ENCODE measurements around the gene FYB1.
"Not testable (repeated sequence)": the region's sequence is repeated elsewhere in the genome, so short reads cannot be mapped to it uniquely, and the experiment has no call there.

FYB1 gene

DNA sequence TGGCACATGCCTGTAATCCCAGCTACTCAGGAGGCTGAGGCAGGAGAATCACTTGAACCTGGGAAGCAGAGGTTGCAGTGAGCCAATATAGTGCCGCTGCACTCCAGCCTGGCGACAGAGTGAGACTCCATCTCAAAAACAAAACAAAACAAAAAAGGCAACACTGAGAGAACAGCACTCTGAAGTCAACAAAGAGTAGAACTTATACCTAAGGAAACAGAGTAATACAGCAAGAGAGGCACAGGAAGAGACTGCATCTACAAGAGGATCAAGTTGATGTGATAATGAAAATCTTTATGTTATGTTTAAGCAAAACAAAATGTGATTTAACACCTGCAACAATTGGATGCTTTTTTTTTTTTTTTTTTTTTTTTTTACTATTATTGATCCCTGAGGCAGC lies 33.1 kb downstream of the FYB1 start:
- DNase-seq: no peak

DNA sequence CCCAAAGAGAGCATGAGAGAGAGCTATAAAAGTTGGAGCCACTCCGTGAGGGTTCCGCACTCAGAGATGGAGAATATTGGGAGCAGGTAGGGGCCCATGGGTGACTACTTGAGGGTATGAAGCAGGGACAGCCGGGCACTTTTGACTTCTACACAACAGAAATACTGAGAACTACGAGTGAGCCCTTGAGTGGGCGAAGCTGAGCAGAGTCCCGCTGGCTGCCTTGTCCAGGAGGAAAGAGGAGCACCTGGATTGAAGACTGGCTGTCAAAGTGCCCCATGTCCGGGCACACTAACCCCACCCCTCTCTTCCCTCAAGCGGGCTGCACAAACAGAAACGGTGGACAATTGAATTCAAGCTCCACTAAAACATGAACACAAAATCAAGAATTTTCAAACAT lies 33.6 kb downstream of the FYB1 start:
- no peak for DNase-seq

- not testable (repeated sequence) for DNase-seq
Observed at GRCh38 chr5:39179561-39179960, 39.8 kb downstream of the FYB1 start.

DNA sequence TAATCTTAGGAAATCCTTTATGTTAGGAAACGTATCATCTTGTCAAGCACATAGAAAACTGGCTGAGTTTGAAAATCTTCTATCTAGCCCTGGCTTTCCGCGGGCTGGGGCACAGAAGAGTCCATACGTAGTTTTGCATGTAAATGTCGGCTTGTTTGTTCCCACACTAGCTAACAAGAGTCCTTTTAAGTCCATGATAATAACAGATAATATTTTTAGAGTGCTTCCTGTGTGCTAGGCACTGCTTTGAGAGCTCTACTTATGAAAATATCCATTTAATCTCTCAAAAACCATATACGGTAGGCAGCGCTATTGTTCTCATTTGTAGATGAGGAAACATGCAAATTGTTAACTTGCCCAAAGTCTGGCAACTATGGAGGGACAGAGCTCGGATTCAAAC lies 40.5 kb downstream of the FYB1 start:
- no peak for DNase-seq

DNA sequence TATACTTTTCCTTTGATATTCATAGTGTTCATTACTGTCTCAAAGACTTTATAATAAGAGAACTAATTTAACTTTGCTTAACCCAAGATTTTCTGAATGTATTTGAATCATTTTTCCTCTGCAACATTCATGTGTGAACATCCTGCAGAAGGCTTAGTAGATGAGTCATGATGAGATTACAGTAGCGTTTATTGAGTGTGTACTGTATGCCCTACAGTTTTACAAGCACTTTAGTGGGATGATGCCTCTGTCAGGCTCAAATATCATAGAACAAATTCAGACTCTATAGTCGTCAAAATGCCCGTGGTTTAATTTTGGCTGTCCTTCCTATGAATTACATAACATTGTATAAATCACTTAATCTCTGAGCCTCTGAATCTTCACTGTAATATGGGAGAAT lies 41.2 kb downstream of the FYB1 start:
- no peak for DNase-seq

DNA sequence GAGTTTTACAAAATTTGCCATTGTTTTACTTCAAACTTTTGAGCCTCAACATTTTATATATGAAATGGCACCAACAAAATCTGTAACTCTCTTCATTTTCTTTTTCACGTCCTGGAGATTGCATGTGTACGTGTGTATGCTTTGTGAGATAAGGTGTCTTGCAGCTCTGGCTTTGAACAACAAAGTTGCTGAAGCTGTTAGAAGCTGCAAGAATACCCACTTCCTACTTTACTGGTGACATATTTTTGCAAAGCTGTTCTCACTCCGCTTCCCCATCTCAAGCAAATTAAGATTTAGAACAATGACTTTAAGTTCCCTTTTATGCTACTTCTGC lies 41.8 kb downstream of the FYB1 start:
- DNase-seq: no peak

- DNase-seq: no peak
Observed at GRCh38 chr5:39176759-39177630, 42.4 kb downstream of the FYB1 start.

GRCh38 chr5:39175273-39175955 lies 43.9 kb downstream of the FYB1 start:
- DNase-seq: peak; percentile 40

GRCh38 chr5:39173069-39173468 lies 46.3 kb downstream of the FYB1 start:
- DNase-seq: no peak

DNA sequence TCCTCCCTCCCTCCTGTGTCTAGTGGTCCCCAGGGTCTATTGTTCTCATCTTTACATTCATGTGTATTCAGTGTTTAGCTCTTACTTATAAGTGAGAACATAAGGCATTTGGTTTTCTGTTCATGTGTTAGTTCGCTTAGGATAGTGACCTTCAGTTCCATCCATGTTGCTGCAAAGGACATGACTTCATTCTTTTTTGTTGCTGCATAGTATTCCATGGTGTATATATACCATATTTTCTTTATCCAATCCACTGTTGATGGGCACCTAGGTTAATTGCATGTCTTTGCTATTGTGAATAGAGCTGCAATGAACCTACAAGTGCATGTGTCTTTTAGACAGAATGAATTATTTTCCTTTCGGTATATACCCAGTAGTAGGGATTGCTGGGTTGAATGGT lies 46.8 kb downstream of the FYB1 start:
- no peak for DNase-seq

DNA sequence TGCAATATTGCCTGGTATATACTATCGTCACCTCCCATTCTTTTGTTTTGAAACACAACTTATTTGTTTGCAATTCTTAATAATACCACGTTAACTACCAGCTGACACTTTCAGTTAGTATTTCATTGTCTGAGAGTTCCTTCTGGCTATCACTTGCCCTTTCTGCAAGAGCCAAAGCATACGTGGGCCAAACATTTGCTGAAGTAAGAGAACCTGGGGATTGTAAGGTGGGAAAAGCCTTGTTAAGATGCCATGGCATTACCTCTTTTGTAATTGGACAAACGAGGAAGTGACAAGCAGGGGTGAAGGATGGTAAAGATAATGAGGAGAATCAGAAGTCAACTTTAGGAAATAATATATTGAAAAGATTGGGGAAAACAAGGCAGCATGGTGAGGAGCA lies 47.7 kb downstream of the FYB1 start:
- no peak for DNase-seq

- DNase-seq: no peak
Observed at GRCh38 chr5:39169081-39169480, 50.3 kb downstream of the FYB1 start.

DNA sequence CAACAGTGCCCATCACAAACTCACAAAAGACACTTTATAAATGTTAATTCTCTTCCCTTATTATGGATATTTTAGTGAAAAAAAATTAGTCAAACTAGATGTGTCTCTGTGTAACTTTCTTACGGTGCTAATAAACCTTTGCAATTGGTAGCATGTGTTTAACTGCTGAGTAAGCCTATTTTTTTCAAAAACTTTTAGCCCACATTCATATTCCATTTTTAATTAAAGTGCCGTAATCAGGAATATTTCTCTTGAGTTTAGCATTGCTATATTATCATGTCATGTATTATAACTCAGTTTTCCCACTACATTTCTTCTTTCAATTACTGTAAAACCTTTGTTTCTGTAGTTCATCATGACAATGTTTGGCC lies 51.4 kb downstream of the FYB1 start:
- DNase-seq: no peak

DNA sequence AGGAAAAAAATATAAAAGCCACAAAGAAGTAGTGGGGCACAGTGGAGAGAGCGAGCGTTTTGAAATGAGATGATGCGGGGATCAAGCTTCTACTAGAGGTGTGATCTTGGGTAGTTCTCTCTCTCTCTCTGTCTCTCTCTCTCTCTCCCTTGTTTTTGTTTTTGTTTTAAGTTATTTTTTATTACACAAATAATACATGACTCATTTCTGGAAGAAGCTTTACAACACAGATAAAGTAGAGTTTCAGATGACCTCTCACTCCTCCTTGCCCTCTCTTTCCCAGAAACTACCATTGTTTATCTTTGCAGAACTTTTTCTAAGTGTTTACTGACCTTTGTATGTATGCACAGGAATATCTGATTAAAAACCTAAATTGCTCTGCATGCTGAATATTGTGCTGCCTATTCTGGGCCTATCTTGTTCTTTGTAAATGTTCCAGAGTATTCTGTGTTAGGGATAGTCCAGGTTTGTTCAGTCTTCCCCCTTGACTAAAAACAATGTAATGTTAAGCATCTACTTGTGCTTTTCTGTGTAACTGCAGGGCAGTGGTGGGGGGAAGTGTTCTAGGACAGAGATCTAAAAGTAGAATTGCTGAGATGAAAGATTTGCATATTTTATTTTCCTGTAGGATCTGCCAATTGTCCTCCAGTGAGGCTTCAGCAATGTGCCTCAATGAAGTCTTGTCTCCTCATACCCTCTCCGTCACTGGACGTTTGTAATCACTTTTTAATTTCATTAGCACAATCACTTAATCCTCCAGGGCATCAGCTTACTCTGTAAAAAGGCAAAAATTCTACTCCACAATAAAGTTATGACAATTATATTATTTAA lies 52.0 kb downstream of the FYB1 start:
- no peak for DNase-seq

GRCh38 chr5:39164529-39165402 lies 54.6 kb downstream of the FYB1 start:
- no peak for DNase-seq

GRCh38 chr5:39164016-39164415 lies 55.3 kb downstream of the FYB1 start:
- no peak for DNase-seq

DNA sequence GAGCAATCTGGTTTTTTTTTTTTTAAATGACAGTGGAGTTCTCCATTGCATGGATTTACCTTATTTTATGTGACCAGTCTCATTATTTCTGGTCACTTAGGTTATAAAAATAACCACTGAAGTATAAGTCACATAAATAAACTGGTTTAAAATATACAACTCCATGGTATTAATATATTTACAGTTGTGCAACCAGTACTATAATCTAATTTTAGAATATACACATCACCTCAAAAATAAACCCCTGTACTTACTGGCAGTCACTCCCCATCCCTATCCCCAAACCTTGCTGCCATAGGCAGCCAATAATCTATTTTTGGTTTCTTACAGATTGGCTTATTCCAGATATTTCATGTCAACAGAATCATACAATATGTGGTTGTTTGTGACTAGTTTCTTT lies 57.8 kb downstream of the FYB1 start:
- no peak for DNase-seq

DNA sequence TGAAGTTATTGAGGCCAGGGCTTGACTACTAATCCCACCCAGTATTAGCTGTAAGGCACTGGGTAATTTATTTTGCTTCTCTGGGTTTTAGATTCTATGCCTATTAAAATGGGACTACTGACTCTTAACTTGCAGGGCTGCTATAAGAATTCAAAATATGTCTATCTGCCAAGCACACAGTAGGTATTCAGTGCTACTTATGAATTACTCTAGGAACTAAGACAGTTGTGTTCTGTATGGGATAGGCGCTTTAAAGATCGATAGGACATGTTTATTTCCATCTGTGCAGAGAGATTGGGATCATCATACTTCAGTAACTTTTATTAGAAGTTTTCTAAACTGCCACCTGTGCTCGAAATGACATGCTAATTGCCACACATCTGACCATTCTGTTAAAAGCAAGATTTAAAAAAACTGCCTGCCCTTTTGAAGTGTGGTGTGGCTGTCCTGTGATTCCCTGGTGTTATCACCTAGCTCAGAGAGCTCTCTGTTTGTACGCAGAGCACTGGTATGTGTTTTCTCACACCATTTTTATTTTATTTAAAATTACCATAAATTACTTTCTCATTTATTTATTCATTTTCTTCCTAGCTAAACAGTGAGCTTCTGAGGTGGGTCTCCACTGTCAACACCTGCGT lies 58.7 kb downstream of the FYB1 start:
- no peak for DNase-seq

GRCh38 chr5:39159811-39160490 lies 59.4 kb downstream of the FYB1 start:
- no peak for DNase-seq

DNA sequence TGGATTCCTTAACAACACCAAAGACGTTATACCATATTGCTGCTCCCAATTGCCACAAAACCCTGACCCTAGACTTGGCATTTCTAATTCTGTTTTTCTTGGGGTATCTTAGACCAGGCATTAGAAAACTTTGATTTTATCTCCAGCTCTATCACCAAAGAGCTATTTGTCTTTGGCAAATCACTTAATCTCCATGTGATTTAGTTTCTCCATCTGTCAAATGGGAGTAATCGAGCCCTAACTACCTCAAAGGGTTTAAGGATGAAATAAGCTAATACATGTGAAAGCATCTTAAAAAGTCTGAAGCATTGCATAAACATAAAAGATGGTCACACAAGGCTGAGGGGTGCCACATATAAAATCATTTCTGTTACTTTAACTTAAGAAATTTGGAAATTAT lies 60.6 kb downstream of the FYB1 start:
- no peak for DNase-seq

DNA sequence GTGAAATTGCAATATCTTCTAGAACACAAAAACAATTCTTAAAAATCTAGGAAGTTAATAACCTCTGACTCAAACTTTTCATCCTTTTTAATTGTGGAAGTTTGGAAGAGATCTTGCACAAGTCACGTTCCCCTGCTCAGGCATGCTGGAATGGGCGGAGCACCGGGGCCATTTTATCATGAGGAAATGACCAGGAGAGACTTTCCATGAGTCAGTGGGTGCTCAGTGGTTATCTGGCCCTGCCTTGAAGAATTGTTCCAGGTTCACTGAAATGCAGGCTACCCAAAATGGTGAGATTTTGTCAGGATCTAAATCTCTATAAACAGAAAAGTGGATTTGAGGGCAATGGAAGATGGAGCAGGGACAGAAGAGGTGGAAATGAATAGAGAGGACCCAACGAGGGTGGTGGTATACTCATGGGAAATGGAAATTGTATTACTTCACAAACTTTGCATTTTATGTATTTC lies 61.2 kb downstream of the FYB1 start:
- DNase-seq: no peak

GRCh38 chr5:39157701-39158100 lies 61.7 kb downstream of the FYB1 start:
- no peak for DNase-seq

Data from activated naive CD4-positive, alpha-beta T cell treated with anti-CD3 and anti-CD28 coated beads, Interleukin-2, amount 50 U/mL, for 16 hours (primary cell).